ENCODE data around the gene ATP2B3.

The ATP2B3 gene

GRCh38 chrX:153623310-153624029 is 106.0 kb downstream of the ATP2B3 start:
- Histone ChIP-seq H2BK5ac (ENCODE audit: low read length) (no peak overlapping the region), H3K56ac (ENCODE audit: low read length) (no peak overlapping the region), H3K4ac (ENCODE audit: low read depth, low read length) (no peak overlapping the region), H2AK5ac (ENCODE audit: low read length) (no peak overlapping the region), H4K8ac (ENCODE audit: low read depth, low read length) (no peak overlapping the region), H4K5ac (ENCODE audit: low read length) (no peak overlapping the region), H3K4me2 (ENCODE audit: low read length) (no peak overlapping the region), H3K79me2 (ENCODE audit: control insufficient read depth, insufficient read depth, low read length) (no peaks in the 10 kb centered on the region), H3K23ac (ENCODE audit: low read length) (no peak overlapping the region), H3K18ac (ENCODE audit: low read length) (no peak overlapping the region), H3K36me3 (ENCODE audit: control insufficient read depth, insufficient read depth, low read length) (no peaks in the 10 kb centered on the region), H3K27ac (ENCODE audit: low read depth, low read length) (no peak overlapping the region), H3K4me3 (ENCODE audit: low read length) (no peak overlapping the region), H2BK15ac (replicated peaks; ENCODE audit: low read depth) (no peak overlapping the region), H3K4me1 (ENCODE audit: control insufficient read depth, low read depth, low read length) (no peaks in the 10 kb centered on the region), H3K79me1 (ENCODE audit: low read length) (no peaks in the 10 kb centered on the region), H3K9ac (ENCODE audit: low read length) (no peak overlapping the region), H3K27me3 (ENCODE audit: insufficient read depth, low read length, poor library complexity) (no peaks in the 10 kb centered on the region), H2BK120ac (ENCODE audit: low read depth, low read length) (no peak overlapping the region)
- WGBS (ENCODE audit: extremely low coverage, insufficient coverage, low lambda C conversion rate) = no CpG with 5 or more reads among the region's 16 CpGs
- no peak for DNase-seq

DNA sequence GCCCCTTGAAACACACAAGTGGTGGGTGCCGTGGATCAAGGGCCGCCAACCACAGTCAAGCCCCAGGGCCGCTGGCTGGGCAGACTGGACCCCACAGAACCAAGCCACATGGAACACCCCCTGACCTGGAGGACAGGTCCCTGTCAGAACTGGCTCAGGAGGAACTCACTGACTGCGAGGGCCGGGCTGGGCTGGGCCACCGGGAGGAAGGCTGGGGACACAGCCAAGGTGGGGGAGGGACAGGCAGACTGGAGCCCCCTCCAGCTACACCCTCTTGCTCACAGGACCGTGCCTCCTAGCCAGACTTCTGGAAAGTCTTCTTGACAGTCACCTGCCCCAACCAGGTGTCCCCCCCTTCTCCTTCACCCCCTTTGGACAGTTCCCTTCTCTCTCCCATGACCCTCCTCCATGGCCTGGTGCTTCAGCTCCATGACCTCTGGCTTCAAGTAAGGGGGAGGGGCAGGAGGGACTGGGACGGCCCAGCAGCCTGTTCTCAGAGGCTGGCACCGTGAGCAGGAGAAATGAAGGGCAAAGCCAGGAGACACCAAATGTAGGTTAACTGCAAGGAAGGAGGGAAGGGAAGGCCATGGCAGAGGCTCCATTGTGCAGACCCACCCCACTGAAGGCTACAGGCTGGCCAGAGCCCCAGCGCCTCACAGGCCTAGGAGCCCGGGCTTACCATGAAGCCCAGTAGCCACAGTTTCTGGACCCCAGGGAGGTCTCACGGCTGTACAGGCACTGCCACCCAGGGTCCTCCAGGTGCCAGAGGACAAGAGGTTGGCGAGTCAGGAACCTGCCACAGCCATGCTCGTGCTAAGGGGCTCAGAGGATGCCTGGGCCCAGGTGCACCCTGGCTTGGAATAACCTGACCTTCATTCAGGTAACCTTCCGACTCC is 107.0 kb downstream of the ATP2B3 start:
- Histone ChIP-seq H2BK5ac (ENCODE audit: low read length) (no peak overlapping the region), H3K18ac (ENCODE audit: low read length) (no peak overlapping the region), H3K27ac (ENCODE audit: low read depth, low read length) (no peak overlapping the region), H3K4me3 (ENCODE audit: low read length) (no peak overlapping the region), H2BK15ac (replicated peaks; ENCODE audit: low read depth) (no peak overlapping the region), H3K4ac (ENCODE audit: low read depth, low read length) (no peak overlapping the region), H3K9ac (ENCODE audit: low read length) (no peak overlapping the region), H3K79me2 (ENCODE audit: control insufficient read depth, insufficient read depth, low read length) (no peaks in the 10 kb centered on the region), H2BK120ac (ENCODE audit: low read depth, low read length) (no peak overlapping the region), H3K4me2 (ENCODE audit: low read length) (no peak overlapping the region), H3K36me3 (ENCODE audit: control insufficient read depth, insufficient read depth, low read length) (no peaks in the 10 kb centered on the region), H3K4me1 (ENCODE audit: control insufficient read depth, low read depth, low read length) (no peaks in the 10 kb centered on the region), H3K27me3 (ENCODE audit: insufficient read depth, low read length, poor library complexity) (no peaks in the 10 kb centered on the region), H2AK5ac (ENCODE audit: low read length) (no peak overlapping the region), H4K5ac (ENCODE audit: low read length) (no peak overlapping the region), H3K23ac (ENCODE audit: low read length) (no peak overlapping the region), H3K79me1 (ENCODE audit: low read length) (no peaks in the 10 kb centered on the region), H4K8ac (ENCODE audit: low read depth, low read length) (no peak overlapping the region), H3K56ac (ENCODE audit: low read length) (no peak overlapping the region)
- no peak for DNase-seq
- no CpG with 5 or more reads among the region's 15 CpGs for WGBS (ENCODE audit: extremely low coverage, insufficient coverage, low lambda C conversion rate)

GRCh38 chrX:153625271-153626024 is 108.0 kb downstream of the ATP2B3 start:
- no peak overlapping the region for H3K9ac ChIP-seq (ENCODE audit: low read length)
- no peak overlapping the region for H3K23ac ChIP-seq (ENCODE audit: low read length)
- H2BK5ac ChIP-seq (ENCODE audit: low read length) = no peak overlapping the region
- H3K56ac ChIP-seq (ENCODE audit: low read length) = no peak overlapping the region
- no peak for DNase-seq
- no peaks in the 10 kb centered on the region for H3K27me3 ChIP-seq (ENCODE audit: insufficient read depth, low read length, poor library complexity)
- no peak overlapping the region for H3K27ac ChIP-seq (ENCODE audit: low read depth, low read length)
- no peak overlapping the region for H4K5ac ChIP-seq (ENCODE audit: low read length)
- no CpG with 5 or more reads among the region's 21 CpGs for WGBS (ENCODE audit: extremely low coverage, insufficient coverage, low lambda C conversion rate)
- no peak overlapping the region for H2AK5ac ChIP-seq (ENCODE audit: low read length)
- no peak overlapping the region for H3K4ac ChIP-seq (ENCODE audit: low read depth, low read length)
- H3K4me1 ChIP-seq (ENCODE audit: control insufficient read depth, low read depth, low read length) = no peaks in the 10 kb centered on the region
- no peak overlapping the region for H2BK15ac ChIP-seq (replicated peaks; ENCODE audit: low read depth)
- no peak overlapping the region for H2BK120ac ChIP-seq (ENCODE audit: low read depth, low read length)
- H3K79me1 ChIP-seq (ENCODE audit: low read length) = no peaks in the 10 kb centered on the region
- H3K4me2 ChIP-seq (ENCODE audit: low read length) = no peak overlapping the region
- H3K36me3 ChIP-seq (ENCODE audit: control insufficient read depth, insufficient read depth, low read length) = no peaks in the 10 kb centered on the region
- H3K79me2 ChIP-seq (ENCODE audit: control insufficient read depth, insufficient read depth, low read length) = no peaks in the 10 kb centered on the region
- H3K4me3 ChIP-seq (ENCODE audit: low read length) = no peak overlapping the region
- H4K8ac ChIP-seq (ENCODE audit: low read depth, low read length) = no peak overlapping the region
- no peak overlapping the region for H3K18ac ChIP-seq (ENCODE audit: low read length)

DNA sequence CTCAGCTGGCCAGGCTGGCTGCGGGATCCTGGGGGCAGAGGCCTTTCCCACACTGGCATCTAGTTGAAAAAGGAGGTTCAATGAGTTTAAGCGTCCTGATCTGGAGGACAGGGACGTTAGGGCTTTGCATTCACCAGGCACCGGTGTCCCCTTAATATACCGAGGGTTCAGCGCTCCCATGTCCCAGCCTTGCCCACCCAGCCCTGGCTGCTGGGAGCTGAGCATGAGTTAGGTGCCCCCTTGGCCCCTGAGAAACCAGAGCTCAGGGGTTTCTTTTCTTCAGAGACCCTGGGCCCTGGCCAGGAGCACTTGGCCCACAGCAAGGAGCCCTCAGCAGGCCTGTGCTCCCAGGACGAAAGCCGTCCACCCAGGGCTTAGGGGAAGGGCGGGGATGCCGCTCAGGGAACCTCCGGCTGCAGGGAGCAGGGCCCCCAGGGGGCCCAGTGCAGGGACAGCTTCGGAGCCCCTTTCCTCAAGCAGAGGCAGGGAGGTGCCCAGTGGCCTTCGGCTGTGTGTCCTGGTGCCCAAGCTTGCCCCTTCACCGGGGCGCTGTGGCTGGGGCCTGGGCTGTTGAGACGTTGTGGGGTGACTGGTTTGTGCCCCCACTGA is 108.7 kb downstream of the ATP2B3 start:
- WGBS (ENCODE audit: extremely low coverage, insufficient coverage, low lambda C conversion rate) = no CpG with 5 or more reads among the region's 16 CpGs
- Histone ChIP-seq H3K56ac (ENCODE audit: low read length) (no peak overlapping the region), H2BK5ac (ENCODE audit: low read length) (no peak overlapping the region), H3K79me2 (ENCODE audit: control insufficient read depth, insufficient read depth, low read length) (no peaks in the 10 kb centered on the region), H3K9ac (ENCODE audit: low read length) (no peak overlapping the region), H3K27ac (ENCODE audit: low read depth, low read length) (no peak overlapping the region), H2AK5ac (ENCODE audit: low read length) (no peak overlapping the region), H3K18ac (ENCODE audit: low read length) (no peak overlapping the region), H3K23ac (ENCODE audit: low read length) (no peak overlapping the region), H3K27me3 (ENCODE audit: insufficient read depth, low read length, poor library complexity) (no peaks in the 10 kb centered on the region), H3K4me1 (ENCODE audit: control insufficient read depth, low read depth, low read length) (no peaks in the 10 kb centered on the region), H3K36me3 (ENCODE audit: control insufficient read depth, insufficient read depth, low read length) (no peaks in the 10 kb centered on the region), H4K5ac (ENCODE audit: low read length) (no peak overlapping the region), H3K4ac (ENCODE audit: low read depth, low read length) (no peak overlapping the region), H2BK120ac (ENCODE audit: low read depth, low read length) (no peak overlapping the region), H2BK15ac (replicated peaks; ENCODE audit: low read depth) (no peak overlapping the region), H3K4me3 (ENCODE audit: low read length) (no peak overlapping the region), H3K4me2 (ENCODE audit: low read length) (no peak overlapping the region), H4K8ac (ENCODE audit: low read depth, low read length) (no peak overlapping the region), H3K79me1 (ENCODE audit: low read length) (no peaks in the 10 kb centered on the region)
- no peak for DNase-seq

- no peak overlapping the region for H4K5ac ChIP-seq (ENCODE audit: low read length)
Observed at GRCh38 chrX:153626863-153627674, 109.6 kb downstream of the ATP2B3 start.

More at GRCh38 chrX:153626863-153627674, 109.6 kb downstream of the ATP2B3 start:
- Histone ChIP-seq H2BK5ac (ENCODE audit: low read length) (no peak overlapping the region), H3K56ac (ENCODE audit: low read length) (no peak overlapping the region), H3K4me3 (ENCODE audit: low read length) (no peak overlapping the region), H3K79me1 (ENCODE audit: low read length) (no peaks in the 10 kb centered on the region), H4K8ac (ENCODE audit: low read depth, low read length) (no peak overlapping the region), H3K36me3 (ENCODE audit: control insufficient read depth, insufficient read depth, low read length) (no peaks in the 10 kb centered on the region), H3K27me3 (ENCODE audit: insufficient read depth, low read length, poor library complexity) (no peaks in the 10 kb centered on the region), H3K4me2 (ENCODE audit: low read length) (no peak overlapping the region), H3K4ac (ENCODE audit: low read depth, low read length) (no peak overlapping the region), H3K23ac (ENCODE audit: low read length) (no peak overlapping the region), H2AK5ac (ENCODE audit: low read length) (no peak overlapping the region), H3K79me2 (ENCODE audit: control insufficient read depth, insufficient read depth, low read length) (no peaks in the 10 kb centered on the region), H3K9ac (ENCODE audit: low read length) (no peak overlapping the region), H2BK120ac (ENCODE audit: low read depth, low read length) (no peak overlapping the region), H3K27ac (ENCODE audit: low read depth, low read length) (no peak overlapping the region), H3K18ac (ENCODE audit: low read length) (no peak overlapping the region), H2BK15ac (replicated peaks; ENCODE audit: low read depth) (no peak overlapping the region), H3K4me1 (ENCODE audit: control insufficient read depth, low read depth, low read length) (no peaks in the 10 kb centered on the region)
- WGBS (ENCODE audit: extremely low coverage, insufficient coverage, low lambda C conversion rate) = no CpG with 5 or more reads among the region's 35 CpGs
- no peak for DNase-seq
